ENCODE results near the gene CHD9NB. TPM values are rescaled to one million over a fixed set of nuclear protein-coding genes. Genes with fewer than 3 reads are reported as not detected.

Gene CHD9NB
- 4.8 TPM for total RNA-seq

- peak; percentile 73 for DNase-seq (ENCODE audit: low spot score)
These were observed at the start of gene CHD9NB for GRCh38 chr16:53052519-53053501. Gene CHD9NB (minus strand): TSS chr16:53052897. CDS start chr16:53044158, 8,739 bp downstream.

- no peak for DNase-seq (ENCODE audit: low spot score)
These were observed 48.2 kb upstream of the CHD9NB start for GRCh38 chr16:53100889-53101288.

- DNase-seq (ENCODE audit: low spot score), result no peak
These were observed 47.5 kb upstream of the CHD9NB start for GRCh38 chr16:53100131-53100748.

GRCh38 chr16:53099318-53100130 lies 46.8 kb upstream of the CHD9NB start:
- peak; percentile 92 for DNase-seq (ENCODE audit: low spot score)

GRCh38 chr16:53098526-53099317 lies 46.0 kb upstream of the CHD9NB start:
- DNase-seq (ENCODE audit: low spot score), result peak; percentile 75

- DNase-seq (ENCODE audit: low spot score), result no peak
These were observed 44.5 kb upstream of the CHD9NB start for GRCh38 chr16:53097190-53097589.

- DNase-seq (ENCODE audit: low spot score), result peak; percentile 52
These were observed 41.4 kb upstream of the CHD9NB start for GRCh38 chr16:53094013-53094630.

GRCh38 chr16:53093162-53093744 lies 40.6 kb upstream of the CHD9NB start:
- no peak for DNase-seq (ENCODE audit: low spot score)

GRCh38 chr16:53092284-53092683 lies 39.6 kb upstream of the CHD9NB start:
- DNase-seq (ENCODE audit: low spot score), result no peak

GRCh38 chr16:53091466-53092211 lies 38.9 kb upstream of the CHD9NB start:
- DNase-seq (ENCODE audit: low spot score), result no peak

GRCh38 chr16:53090591-53091411 lies 38.1 kb upstream of the CHD9NB start:
- peak; percentile 88 for DNase-seq (ENCODE audit: low spot score)

- DNase-seq (ENCODE audit: low spot score), result no peak
These were observed 37.5 kb upstream of the CHD9NB start for GRCh38 chr16:53090286-53090590.

GRCh38 chr16:53089434-53090285 lies 37.0 kb upstream of the CHD9NB start:
- no peak for DNase-seq (ENCODE audit: low spot score)

GRCh38 chr16:53087101-53087500 lies 34.4 kb upstream of the CHD9NB start:
- no peak for DNase-seq (ENCODE audit: low spot score)

GRCh38 chr16:53085931-53086421 lies 33.3 kb upstream of the CHD9NB start:
- no peak for DNase-seq (ENCODE audit: low spot score)

GRCh38 chr16:53085369-53085843 lies 32.7 kb upstream of the CHD9NB start:
- no peak for DNase-seq (ENCODE audit: low spot score)

- no peak for DNase-seq (ENCODE audit: low spot score)
These were observed 32.1 kb upstream of the CHD9NB start for GRCh38 chr16:53084746-53085334.
